Lower lobe of right lung (tissue), 2 donors: ENCODE results near the gene KIAA2012. TPM values are rescaled to one million over a fixed set of nuclear protein-coding genes. Genes with fewer than 3 reads are reported as not detected.

ENCODE experiments used
- ATAC-seq, 2 donors: fragments of 200-7000 bp; cut with Tn5 transposase; one replicate each; pipeline ENCODE4 v1.9.1; 2020 to 2022; ENCODE audit warnings: mild to moderate bottlenecking in 2 of 2, moderate library complexity in 2 of 2
- DNase-seq: peaks from one replicate; pipeline ENCODE4 v3.0.0-alpha.2; 2020
- H3K27ac ChIP-seq: fragments of 200-600 bp; one replicate; pipeline ENCODE4 v1.8.0; 2022
- H3K27me3 ChIP-seq: fragments of 200-600 bp; one replicate; pipeline ENCODE4 v1.8.0; 2022; ENCODE audit warnings: low read depth
- H3K36me3 ChIP-seq: fragments of 200-600 bp; one replicate; pipeline ENCODE4 v1.8.0; 2022; ENCODE audit warnings: mild to moderate bottlenecking
- H3K4me1 ChIP-seq: fragments of 200-600 bp; one replicate; pipeline ENCODE4 v1.8.0; 2022
- H3K4me3 ChIP-seq: fragments of 200-600 bp; one replicate; pipeline ENCODE4 v1.8.0; 2022; ENCODE audit warnings: mild to moderate bottlenecking
- H3K9me3 ChIP-seq: fragments of 200-600 bp; one replicate; pipeline ENCODE4 v1.8.0; 2022
- intact Hi-C: fragments of 100-400 bp; cut with DNase I; formaldehyde crosslinking; loops from one replicate; pipeline ENCODE4 v1.11.0; 2022
- total RNA-seq: library from RNA; stranded (reverse); fragmentation: NEBNext Ultra II Directional; extraction: Animal tissue kit (Norgen Biotek cat#: 25700); gene quantifications from one replicate; pipeline ENCODE4 v1.2.1, GENCODE V29; 2021
- TF ChIP-seq, protein P1 (sequence below): fragments of 200-600 bp; IDR thresholded peaks from one replicate; pipeline ENCODE4 v1.8.0; 2022; ENCODE audit warnings: antibody characterized with exemption, mild to moderate bottlenecking
- donor health status: DM: no; HTN: yes; CAD: no; lungs with severe emphysema.

Gene KIAA2012
- total RNA-seq, 1 donor from 2014 or later: 2.8 TPM

DNA sequence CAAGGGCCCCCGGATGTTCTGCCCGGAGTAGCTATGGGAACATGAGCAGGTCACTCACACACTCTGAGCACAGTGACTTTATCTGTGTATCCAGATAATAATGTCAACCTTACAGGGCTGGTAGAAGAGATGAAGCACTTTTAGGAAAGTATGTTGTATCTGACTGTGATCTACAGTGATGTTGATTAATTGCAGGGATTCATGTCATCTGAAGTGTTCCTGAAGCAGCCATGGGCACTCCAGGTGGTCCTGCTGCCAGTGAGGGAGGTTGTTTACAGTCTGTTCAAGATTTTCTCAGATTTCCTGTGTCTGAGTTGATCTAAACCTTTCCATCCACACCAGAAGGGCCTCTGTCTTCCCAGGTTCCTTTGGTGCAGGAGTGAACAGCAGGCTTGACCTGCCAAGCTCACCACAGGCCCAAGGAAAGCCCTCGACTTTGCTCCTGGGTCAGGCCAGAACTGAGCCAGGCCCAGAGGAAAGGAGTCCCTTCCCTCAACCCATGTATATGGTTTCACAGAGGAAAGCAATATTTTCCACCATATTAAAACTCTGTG lies 28.0 kb downstream of the KIAA2012 start:
- Histone ChIP-seq H3K9me3 (no peaks in the 10 kb centered on the region), H3K4me1 (no peaks in the 10 kb centered on the region), H3K27me3 (no peaks in the 10 kb centered on the region), H3K4me3 (no peak overlapping the region), H3K36me3 (no peaks in the 10 kb centered on the region), H3K27ac (no peak overlapping the region)
- DNase-seq (no peak), ATAC-seq (no peak)
- intact Hi-C loops: no loop called here
- TF ChIP-seq, protein P1, sequence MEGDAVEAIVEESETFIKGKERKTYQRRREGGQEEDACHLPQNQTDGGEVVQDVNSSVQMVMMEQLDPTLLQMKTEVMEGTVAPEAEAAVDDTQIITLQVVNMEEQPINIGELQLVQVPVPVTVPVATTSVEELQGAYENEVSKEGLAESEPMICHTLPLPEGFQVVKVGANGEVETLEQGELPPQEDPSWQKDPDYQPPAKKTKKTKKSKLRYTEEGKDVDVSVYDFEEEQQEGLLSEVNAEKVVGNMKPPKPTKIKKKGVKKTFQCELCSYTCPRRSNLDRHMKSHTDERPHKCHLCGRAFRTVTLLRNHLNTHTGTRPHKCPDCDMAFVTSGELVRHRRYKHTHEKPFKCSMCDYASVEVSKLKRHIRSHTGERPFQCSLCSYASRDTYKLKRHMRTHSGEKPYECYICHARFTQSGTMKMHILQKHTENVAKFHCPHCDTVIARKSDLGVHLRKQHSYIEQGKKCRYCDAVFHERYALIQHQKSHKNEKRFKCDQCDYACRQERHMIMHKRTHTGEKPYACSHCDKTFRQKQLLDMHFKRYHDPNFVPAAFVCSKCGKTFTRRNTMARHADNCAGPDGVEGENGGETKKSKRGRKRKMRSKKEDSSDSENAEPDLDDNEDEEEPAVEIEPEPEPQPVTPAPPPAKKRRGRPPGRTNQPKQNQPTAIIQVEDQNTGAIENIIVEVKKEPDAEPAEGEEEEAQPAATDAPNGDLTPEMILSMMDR: no peak

DNA sequence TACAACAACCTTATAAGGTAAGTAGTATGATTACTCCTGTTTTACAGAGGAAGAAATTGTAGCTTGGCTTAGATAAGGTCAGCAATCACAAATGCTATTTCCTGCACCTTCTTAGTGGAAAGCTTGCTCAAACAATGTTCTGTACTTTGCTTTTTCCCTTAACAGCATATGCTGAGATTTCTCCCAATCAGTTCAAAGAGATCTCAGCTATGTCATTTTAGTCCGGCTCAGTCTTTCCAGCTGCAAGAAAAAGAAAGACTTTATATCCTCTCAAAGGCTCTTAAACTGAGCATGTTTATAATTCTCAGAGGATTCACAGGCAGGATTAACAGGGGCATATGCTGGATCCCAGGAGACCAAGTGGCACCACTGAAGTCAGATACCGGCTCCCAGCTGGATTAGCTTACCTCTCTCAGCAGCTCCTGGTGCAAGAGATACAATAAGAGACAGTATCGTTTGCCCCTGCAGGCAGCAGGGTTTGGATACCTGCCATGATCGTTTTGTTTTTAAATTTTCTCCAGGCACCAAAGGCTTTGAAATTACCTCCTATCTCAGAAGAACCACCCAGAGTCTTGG lies 29.5 kb downstream of the KIAA2012 start:
- intact Hi-C loops: no loop called here
- Histone ChIP-seq H3K27ac (no peak overlapping the region), H3K9me3 (no peaks in the 10 kb centered on the region), H3K27me3 (no peaks in the 10 kb centered on the region), H3K4me1 (no peaks in the 10 kb centered on the region), H3K36me3 (no peaks in the 10 kb centered on the region), H3K4me3 (no peak overlapping the region)
- ATAC-seq: no peak
- TF ChIP-seq, protein P1: no peak
- DNase-seq: no peak

DNA sequence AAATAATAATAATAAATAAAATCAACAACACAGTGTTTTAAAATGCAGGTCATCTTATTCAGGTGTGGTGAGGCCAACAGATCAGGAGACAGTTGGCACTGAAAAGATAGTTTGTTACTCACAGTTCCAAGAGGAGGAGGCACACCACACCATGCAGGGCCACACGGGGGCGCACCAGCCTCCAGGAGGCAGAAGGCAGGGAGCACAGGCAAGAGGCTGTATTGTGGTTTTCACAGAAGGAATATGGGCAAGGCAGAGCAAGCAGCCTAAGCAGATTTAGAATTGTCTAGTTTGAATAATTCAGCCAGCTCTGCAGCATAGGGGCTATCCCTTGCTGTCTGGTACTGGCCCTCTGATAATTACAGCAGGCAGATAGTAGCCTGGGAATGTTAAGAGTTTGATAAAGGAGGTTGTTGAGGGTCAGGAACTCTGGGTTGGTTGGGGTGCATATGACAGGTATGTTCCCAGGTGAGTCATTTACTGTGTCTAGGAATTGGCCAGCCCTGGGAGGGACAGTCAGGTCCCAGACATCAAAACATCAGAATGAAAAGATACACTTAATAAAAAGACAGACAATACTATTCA lies 31.3 kb downstream of the KIAA2012 start:
- H3K4me3 ChIP-seq: no peak overlapping the region
- ATAC-seq (peak; percentile 40 to 70), DNase-seq (peak; percentile 60)
- peaks cover 3% of the 10 kb centered on the region for H3K4me1 ChIP-seq
- H3K9me3 ChIP-seq: no peaks in the 10 kb centered on the region
- TF ChIP-seq, protein P1: peak; percentile 44
- intact Hi-C loops: no loop called here
- H3K27me3 ChIP-seq: no peaks in the 10 kb centered on the region
- no peak overlapping the region for H3K27ac ChIP-seq
- no peaks in the 10 kb centered on the region for H3K36me3 ChIP-seq

DNA sequence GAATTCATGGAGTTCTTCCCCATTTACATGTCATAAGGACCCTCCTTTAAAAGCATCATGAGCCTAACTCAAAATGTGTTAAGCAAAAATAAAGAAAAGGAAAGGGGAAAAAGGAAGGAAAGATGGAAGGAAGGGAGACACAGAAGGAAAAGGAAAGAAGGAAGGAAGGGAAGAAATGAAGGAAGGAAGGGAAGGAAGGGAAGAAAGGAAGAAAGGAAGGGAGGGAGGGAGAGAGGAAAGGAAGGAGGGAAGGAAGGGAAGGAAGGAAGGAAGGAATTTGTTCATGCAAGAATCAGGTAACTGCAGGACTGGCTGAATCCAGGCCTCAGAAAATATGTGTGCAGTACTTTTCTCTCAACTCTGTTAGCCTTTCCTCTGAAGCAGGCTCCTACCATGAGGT lies 32.0 kb downstream of the KIAA2012 start:
- H3K4me3 ChIP-seq: no peak overlapping the region
- no peaks in the 10 kb centered on the region for H3K27me3 ChIP-seq
- peaks cover 4% of the 10 kb centered on the region for H3K4me1 ChIP-seq
- H3K9me3 ChIP-seq: no peaks in the 10 kb centered on the region
- ATAC-seq: no peak
- TF ChIP-seq, protein P1: no peak
- H3K36me3 ChIP-seq: no peaks in the 10 kb centered on the region
- intact Hi-C loops: no loop called here
- DNase-seq: no peak
- H3K27ac ChIP-seq: no peak overlapping the region

DNA sequence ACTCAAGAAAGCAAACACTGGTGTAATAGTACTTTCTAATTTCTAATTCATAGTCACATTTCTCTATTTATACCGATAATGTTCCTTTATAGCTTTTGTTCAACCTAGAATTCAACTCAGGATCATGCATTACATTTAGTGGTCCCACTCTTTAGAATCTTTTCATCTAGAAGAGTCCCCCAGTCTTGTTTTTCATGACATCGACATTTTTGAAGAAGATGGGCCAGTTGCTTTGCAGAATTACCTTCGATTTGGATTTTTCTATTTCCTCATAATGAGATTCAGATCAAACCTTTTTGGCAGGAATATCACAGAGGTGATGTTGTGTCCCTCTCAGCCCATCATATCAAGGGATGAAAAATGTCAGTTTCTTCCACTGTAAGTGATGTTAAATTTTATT lies 35.3 kb downstream of the KIAA2012 start:
- H3K36me3 ChIP-seq: no peaks in the 10 kb centered on the region
- H3K4me3 ChIP-seq: no peak overlapping the region
- no peaks in the 10 kb centered on the region for H3K27me3 ChIP-seq
- no peaks in the 10 kb centered on the region for H3K9me3 ChIP-seq
- peaks cover 4% of the 10 kb centered on the region for H3K4me1 ChIP-seq
- TF ChIP-seq, protein P1: no peak
- intact Hi-C loops: no loop called here
- no peak overlapping the region for H3K27ac ChIP-seq
- DNase-seq (no peak), ATAC-seq (no peak)
